ENCODE results near the gene PSEN2.

The PSEN2 gene

DNA sequence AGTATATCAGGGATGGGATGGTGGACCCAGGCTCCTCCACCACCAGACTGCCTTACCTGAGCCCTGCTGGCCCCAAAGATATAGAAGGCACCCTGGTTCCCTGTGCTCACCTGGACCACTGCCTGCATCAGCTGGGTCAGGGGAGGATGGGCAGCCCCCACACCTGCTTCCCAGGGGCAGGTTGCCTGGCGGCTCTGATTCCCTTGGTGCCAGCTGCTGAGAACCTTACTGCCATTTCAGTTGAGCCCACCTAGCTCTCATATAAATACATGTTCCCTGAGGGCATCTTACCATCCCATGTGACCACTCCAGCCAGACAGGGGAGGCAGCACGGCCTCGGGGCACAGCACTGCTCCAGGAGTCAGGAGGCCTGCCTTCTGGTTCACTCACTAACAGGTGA, 24.4 kb downstream of the PSEN2 start:
- Histone ChIP-seq H3K4me1 (ENCODE audit: insufficient read depth, low read length) (no peaks in the 10 kb centered on the region), H3K4me3 (ENCODE audit: low read length) (no peak overlapping the region), H3K9me3 (ENCODE audit: low read length) (no peaks in the 10 kb centered on the region), H3K27me3 (ENCODE audit: insufficient read depth, low read length) (no peaks in the 10 kb centered on the region), H3K36me3 (ENCODE audit: insufficient read depth, low read length) (peaks cover 13% of the 10 kb centered on the region), H2AFZ (ENCODE audit: low read depth, low read length) (no peak overlapping the region)

DNA sequence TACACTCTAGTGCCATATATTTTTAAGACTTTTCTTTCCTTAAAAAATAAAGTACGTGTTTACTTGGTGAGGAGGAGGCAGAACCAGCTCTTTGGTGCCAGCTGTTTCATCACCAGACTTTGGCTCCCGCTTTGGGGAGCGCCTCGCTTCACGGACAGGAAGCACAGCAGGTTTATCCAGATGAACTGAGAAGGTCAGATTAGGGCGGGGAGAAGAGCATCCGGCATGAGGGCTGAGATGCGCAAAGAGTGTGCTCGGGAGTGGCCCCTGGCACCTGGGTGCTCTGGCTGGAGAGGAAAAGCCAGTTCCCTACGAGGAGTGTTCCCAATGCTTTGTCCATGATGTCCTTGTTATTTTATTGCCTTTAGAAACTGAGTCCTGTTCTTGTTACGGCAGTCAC, 25.2 kb downstream of the PSEN2 start:
- Histone ChIP-seq H3K4me3 (ENCODE audit: low read length) (no peak overlapping the region), H3K4me1 (ENCODE audit: insufficient read depth, low read length) (no peaks in the 10 kb centered on the region), H3K9me3 (ENCODE audit: low read length) (no peaks in the 10 kb centered on the region), H3K27me3 (ENCODE audit: insufficient read depth, low read length) (no peaks in the 10 kb centered on the region), H3K36me3 (ENCODE audit: insufficient read depth, low read length) (peaks cover 16% of the 10 kb centered on the region), H2AFZ (ENCODE audit: low read depth, low read length) (no peak overlapping the region)

GRCh38 chr1:226898246-226898645, 27.8 kb downstream of the PSEN2 start:
- no peaks in the 10 kb centered on the region for H3K27me3 ChIP-seq (ENCODE audit: insufficient read depth, low read length)
- peaks cover 13% of the 10 kb centered on the region for H3K36me3 ChIP-seq (ENCODE audit: insufficient read depth, low read length)

DNA sequence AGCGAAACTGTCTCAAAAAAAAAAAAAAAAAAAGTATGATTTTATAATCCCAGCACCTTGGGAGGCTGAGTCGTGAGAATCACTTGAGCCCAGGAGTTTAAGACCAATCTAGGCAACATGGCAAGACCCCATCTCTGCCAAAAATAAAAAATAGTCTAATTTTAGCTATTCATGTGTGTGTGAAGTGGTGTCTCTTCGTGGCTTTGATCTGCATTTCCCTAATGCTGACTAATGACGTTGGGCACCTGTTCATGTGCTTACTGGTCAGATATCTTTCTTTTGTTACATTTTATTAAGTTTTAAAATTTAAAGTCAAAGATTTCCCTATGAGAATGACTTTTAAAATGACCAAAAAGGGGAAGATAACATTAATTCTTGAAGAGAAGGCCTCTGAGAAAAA, 31.0 kb downstream of the PSEN2 start:
- H3K36me3 ChIP-seq (ENCODE audit: insufficient read depth, low read length): peaks cover 7% of the 10 kb centered on the region

More at GRCh38 chr1:226898246-226898645, 27.8 kb downstream of the PSEN2 start:
- H2AFZ ChIP-seq (ENCODE audit: low read depth, low read length): no peak overlapping the region
- H3K9me3 ChIP-seq (ENCODE audit: low read length): no peaks in the 10 kb centered on the region
- H3K4me1 ChIP-seq (ENCODE audit: insufficient read depth, low read length): no peaks in the 10 kb centered on the region
- no peak overlapping the region for H3K4me3 ChIP-seq (ENCODE audit: low read length)

DNA sequence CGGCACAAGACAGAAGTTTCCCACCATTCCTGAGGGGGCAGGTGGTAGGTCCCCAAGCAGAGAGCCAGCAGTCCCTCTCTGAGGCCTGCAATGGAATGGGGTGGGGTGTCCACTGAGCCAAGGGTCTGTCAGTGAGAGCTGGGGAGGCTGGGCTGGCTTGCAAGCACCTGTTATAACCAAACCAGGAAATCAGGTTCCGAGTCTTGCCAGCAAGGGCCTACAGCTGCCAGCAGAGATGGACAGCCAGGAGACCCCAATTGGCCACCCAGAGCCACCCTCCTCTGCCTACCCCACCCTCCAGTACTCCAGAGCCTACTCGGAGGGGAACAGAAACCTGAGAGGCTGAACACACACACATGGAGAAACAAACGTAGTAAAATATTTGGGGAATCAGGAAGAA, 32.2 kb downstream of the PSEN2 start:
- peaks cover 7% of the 10 kb centered on the region for H3K36me3 ChIP-seq (ENCODE audit: insufficient read depth, low read length)
- H3K27me3 ChIP-seq (ENCODE audit: insufficient read depth, low read length): no peaks in the 10 kb centered on the region
- H3K4me3 ChIP-seq (ENCODE audit: low read length): no peak overlapping the region
- no peak overlapping the region for H2AFZ ChIP-seq (ENCODE audit: low read depth, low read length)
- H3K4me1 ChIP-seq (ENCODE audit: insufficient read depth, low read length): no peaks in the 10 kb centered on the region
- no peaks in the 10 kb centered on the region for H3K9me3 ChIP-seq (ENCODE audit: low read length)

More for the DNA sequence above, 31.0 kb downstream of the PSEN2 start:
- Histone ChIP-seq H3K4me1 (ENCODE audit: insufficient read depth, low read length) (no peaks in the 10 kb centered on the region), H3K4me3 (ENCODE audit: low read length) (no peak overlapping the region), H3K9me3 (ENCODE audit: low read length) (no peaks in the 10 kb centered on the region), H3K27me3 (ENCODE audit: insufficient read depth, low read length) (no peaks in the 10 kb centered on the region), H2AFZ (ENCODE audit: low read depth, low read length) (no peak overlapping the region)

- H3K36me3 ChIP-seq (ENCODE audit: insufficient read depth, low read length): peaks cover 7% of the 10 kb centered on the region
- H3K4me3 ChIP-seq (ENCODE audit: low read length): no peak overlapping the region
- H3K9me3 ChIP-seq (ENCODE audit: low read length): no peaks in the 10 kb centered on the region
- H3K27me3 ChIP-seq (ENCODE audit: insufficient read depth, low read length): no peaks in the 10 kb centered on the region
- H3K4me1 ChIP-seq (ENCODE audit: insufficient read depth, low read length): no peaks in the 10 kb centered on the region
- no peak overlapping the region for H2AFZ ChIP-seq (ENCODE audit: low read depth, low read length)
Measured at GRCh38 chr1:226903819-226904716, 33.7 kb downstream of the PSEN2 start.

- Histone ChIP-seq H2AFZ (ENCODE audit: low read depth, low read length) (no peak overlapping the region), H3K36me3 (ENCODE audit: insufficient read depth, low read length) (peaks cover 3% of the 10 kb centered on the region), H3K4me3 (ENCODE audit: low read length) (no peak overlapping the region), H3K27me3 (ENCODE audit: insufficient read depth, low read length) (no peaks in the 10 kb centered on the region), H3K9me3 (ENCODE audit: low read length) (no peaks in the 10 kb centered on the region), H3K4me1 (ENCODE audit: insufficient read depth, low read length) (no peaks in the 10 kb centered on the region)
Measured at GRCh38 chr1:226904772-226905171, 34.4 kb downstream of the PSEN2 start.

DNA sequence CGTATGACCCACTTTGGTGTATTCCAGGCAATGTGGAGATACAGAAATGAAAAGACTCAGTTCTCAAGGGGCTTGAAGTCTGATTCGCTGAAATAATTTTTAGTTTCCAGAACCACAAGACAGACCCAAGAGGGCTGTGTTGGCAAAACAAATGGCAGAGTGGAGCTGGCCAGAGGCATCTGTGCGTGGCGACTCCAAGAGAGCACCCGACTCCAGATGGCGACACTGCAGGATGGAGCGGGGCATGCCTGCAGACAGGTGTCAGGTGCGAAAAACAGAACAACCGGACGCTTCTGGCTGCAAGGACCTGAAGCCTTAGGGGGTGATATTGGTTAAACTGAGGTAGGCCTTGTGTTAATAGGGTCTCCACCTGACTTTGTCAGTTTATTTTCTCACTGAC, 38.0 kb downstream of the PSEN2 start:
- Histone ChIP-seq H2AFZ (ENCODE audit: low read depth, low read length) (no peak overlapping the region), H3K36me3 (ENCODE audit: insufficient read depth, low read length) (no peaks in the 10 kb centered on the region), H3K27me3 (ENCODE audit: insufficient read depth, low read length) (no peaks in the 10 kb centered on the region), H3K4me1 (ENCODE audit: insufficient read depth, low read length) (no peaks in the 10 kb centered on the region), H3K9me3 (ENCODE audit: low read length) (no peaks in the 10 kb centered on the region), H3K4me3 (ENCODE audit: low read length) (no peak overlapping the region)

GRCh38 chr1:226908913-226909312, 38.5 kb downstream of the PSEN2 start:
- no peak overlapping the region for H2AFZ ChIP-seq (ENCODE audit: low read depth, low read length)
- no peaks in the 10 kb centered on the region for H3K36me3 ChIP-seq (ENCODE audit: insufficient read depth, low read length)
- H3K27me3 ChIP-seq (ENCODE audit: insufficient read depth, low read length): no peaks in the 10 kb centered on the region
- no peaks in the 10 kb centered on the region for H3K9me3 ChIP-seq (ENCODE audit: low read length)
- no peaks in the 10 kb centered on the region for H3K4me1 ChIP-seq (ENCODE audit: insufficient read depth, low read length)
- H3K4me3 ChIP-seq (ENCODE audit: low read length): no peak overlapping the region

DNA sequence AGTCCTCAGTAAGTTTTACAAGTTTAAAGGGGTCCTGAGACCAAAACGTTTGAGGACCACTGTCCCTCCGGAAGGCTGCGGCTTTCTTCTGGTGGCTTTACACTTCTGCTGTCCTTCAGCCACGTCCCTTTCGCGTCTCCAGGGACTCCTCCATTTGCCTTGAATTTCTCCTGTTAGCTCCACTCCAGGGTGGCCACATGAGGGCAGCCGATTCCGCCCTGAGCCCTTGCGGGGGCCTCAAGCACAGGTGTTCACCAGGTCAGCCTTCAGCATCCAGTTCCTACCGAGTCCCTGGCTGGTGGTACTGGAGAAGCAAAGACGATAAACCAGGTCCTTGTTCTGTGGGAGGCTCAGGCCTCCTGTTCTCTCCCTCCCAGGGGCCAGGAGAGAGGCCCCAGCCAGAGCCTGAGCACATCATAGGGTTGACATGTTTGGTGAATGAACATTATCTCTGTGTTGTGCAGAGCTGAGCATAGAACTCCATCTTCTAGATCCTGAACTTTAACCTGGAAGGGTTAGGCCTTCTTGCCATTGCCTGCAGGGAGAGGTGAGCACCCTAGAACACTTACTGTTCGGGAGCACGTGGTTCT, 42.3 kb downstream of the PSEN2 start:
- Histone ChIP-seq H3K9me3 (ENCODE audit: low read length) (no peaks in the 10 kb centered on the region), H3K36me3 (ENCODE audit: insufficient read depth, low read length) (no peaks in the 10 kb centered on the region), H3K27me3 (ENCODE audit: insufficient read depth, low read length) (no peaks in the 10 kb centered on the region), H3K4me1 (ENCODE audit: insufficient read depth, low read length) (no peaks in the 10 kb centered on the region), H3K4me3 (ENCODE audit: low read length) (no peak overlapping the region), H2AFZ (ENCODE audit: low read depth, low read length) (no peak overlapping the region)

- Histone ChIP-seq H3K4me3 (ENCODE audit: low read length) (no peak overlapping the region), H3K9me3 (ENCODE audit: low read length) (no peaks in the 10 kb centered on the region), H2AFZ (ENCODE audit: low read depth, low read length) (no peak overlapping the region), H3K36me3 (ENCODE audit: insufficient read depth, low read length) (no peaks in the 10 kb centered on the region), H3K4me1 (ENCODE audit: insufficient read depth, low read length) (no peaks in the 10 kb centered on the region), H3K27me3 (ENCODE audit: insufficient read depth, low read length) (no peaks in the 10 kb centered on the region)
Measured at GRCh38 chr1:226915672-226915995, 45.2 kb downstream of the PSEN2 start.

- Histone ChIP-seq H2AFZ (ENCODE audit: low read depth, low read length) (no peak overlapping the region), H3K36me3 (ENCODE audit: insufficient read depth, low read length) (no peaks in the 10 kb centered on the region), H3K27me3 (ENCODE audit: insufficient read depth, low read length) (no peaks in the 10 kb centered on the region), H3K9me3 (ENCODE audit: low read length) (no peaks in the 10 kb centered on the region), H3K4me3 (ENCODE audit: low read length) (no peak overlapping the region), H3K4me1 (ENCODE audit: insufficient read depth, low read length) (no peaks in the 10 kb centered on the region)
Measured at GRCh38 chr1:226916497-226916896, 46.1 kb downstream of the PSEN2 start.

GRCh38 chr1:226919587-226919986, 49.2 kb downstream of the PSEN2 start:
- Histone ChIP-seq H3K4me3 (ENCODE audit: low read length) (no peak overlapping the region), H3K9me3 (ENCODE audit: low read length) (no peaks in the 10 kb centered on the region), H3K4me1 (ENCODE audit: insufficient read depth, low read length) (no peaks in the 10 kb centered on the region), H3K36me3 (ENCODE audit: insufficient read depth, low read length) (no peaks in the 10 kb centered on the region), H3K27me3 (ENCODE audit: insufficient read depth, low read length) (no peaks in the 10 kb centered on the region), H2AFZ (ENCODE audit: low read depth, low read length) (no peak overlapping the region)
